HepG2 (cell line): Measurements from ENCODE around the gene PSD4. TPM values are rescaled to one million over a fixed set of nuclear protein-coding genes. Genes with fewer than 3 reads are reported as not detected.

ENCODE experiments used
- ATF1 ChIP-seq: IDR thresholded peaks from 2 replicates; pipeline ENCODE4 v1.6.1; 2016; ENCODE audit warnings: mild to moderate bottlenecking, control low read depth
- ATRX ChIP-seq: sonication (generic); formaldehyde crosslinking; IDR thresholded peaks from 2 replicates; pipeline ENCODE4 v1.4.0; 2020; ENCODE audit warnings: missing genetic modification reagents, borderline replicate concordance
- HNRNPLL ChIP-seq: fragments of 200-400 bp; formaldehyde crosslinking; IDR thresholded peaks from 2 replicates; pipeline ENCODE4 v1.6.1; 2017; ENCODE audit warnings: mild to moderate bottlenecking, low read depth, low read length; ENCODE audit not compliant: poor library complexity, severe bottlenecking
- IKZF5 ChIP-seq: IDR thresholded peaks from 2 replicates; pipeline ENCODE4 v1.6.1; 2018; ENCODE audit warnings: missing genetic modification reagents, mild to moderate bottlenecking, missing compliant biosample characterization
- MAX ChIP-seq: IDR thresholded peaks from 2 replicates; pipeline ENCODE4 v1.6.1; 2012; ENCODE audit warnings: inconsistent platforms
- RARA ChIP-seq: IDR thresholded peaks from 2 replicates; pipeline ENCODE4 v1.6.1; 2016; ENCODE audit warnings: missing genetic modification reagents, missing compliant biosample characterization
- RFXANK ChIP-seq: IDR thresholded peaks from 2 replicates; pipeline ENCODE4 v1.6.1; 2016
- TBX2 ChIP-seq: sonication (generic); formaldehyde crosslinking; IDR thresholded peaks from 2 replicates; pipeline ENCODE4 v1.5.0; 2020; ENCODE audit warnings: missing genetic modification reagents, mild to moderate bottlenecking, borderline replicate concordance
- ZFP91 ChIP-seq: sonication (generic); formaldehyde crosslinking; IDR thresholded peaks from 2 replicates; pipeline ENCODE4 v1.9.0; 2022; ENCODE audit warnings: missing genetic modification reagents, mild to moderate bottlenecking, borderline replicate concordance
- ZNF280D ChIP-seq: sonication (generic); formaldehyde crosslinking; IDR thresholded peaks from 2 replicates; pipeline ENCODE4 v1.5.1; 2020; ENCODE audit warnings: mild to moderate bottlenecking, missing genetic modification reagents
- ZNF350 ChIP-seq: sonication (generic); formaldehyde crosslinking; IDR thresholded peaks from 2 replicates; pipeline ENCODE4 v1.4.0; 2020; ENCODE audit warnings: mild to moderate bottlenecking, low read depth, missing genetic modification reagents, borderline replicate concordance
- ZNF547 ChIP-seq: sonication (generic); formaldehyde crosslinking; IDR thresholded peaks from 2 replicates; pipeline ENCODE4 v1.5.1; 2020; ENCODE audit warnings: mild to moderate bottlenecking, missing genetic modification reagents
- ZNF782 ChIP-seq: sonication (generic); formaldehyde crosslinking; IDR thresholded peaks from 2 replicates; pipeline ENCODE4 v1.4.0; 2020; ENCODE audit warnings: missing genetic modification reagents, mild to moderate bottlenecking, borderline replicate concordance
- polyA plus RNA-seq, 8 experiments: library from polyadenylated mRNA; depleted of rRNA in 3 of 8; stranded (reverse) in 7 of 8; unstranded in 1 of 8; fragments of >200 nt; fragmentation: Illumina TruSeq in 4 of 8; extraction: Trizol in 4 of 8; gene quantifications; 2 replicates each; pipeline versions ENCODE4 v1.2.1 to v1.2.3, GENCODE V29; 2011 to 2016; ENCODE audit warnings: low read depth in 4 of 8, missing spikeins in 1 of 8, mixed read lengths in 1 of 8; ENCODE audit not compliant: insufficient read depth in 1 of 8
- total RNA-seq, 5 experiments: library from RNA; depleted of rRNA; stranded (reverse); fragments of >200 nt; fragmentation: Illumina TruSeq; extraction: Trizol; gene quantifications; 2 replicates each; pipeline ENCODE4 v1.2.3, GENCODE V29; 2016; ENCODE audit warnings: low read depth in 1 of 5
- TF ChIP-seq, protein P1 (sequence below): sonication (generic); formaldehyde crosslinking; IDR thresholded peaks from 2 replicates; pipeline ENCODE4 v1.4.0; 2020; ENCODE audit warnings: missing genetic modification reagents
- TF ChIP-seq, protein P2 (sequence below): sonication (generic); formaldehyde crosslinking; conservative IDR thresholded peaks from 2 replicates; pipeline ENCODE4 v1.5.0; 2020; ENCODE audit warnings: missing genetic modification reagents
- TF ChIP-seq, protein P3 (sequence below): sonication (generic); formaldehyde crosslinking; IDR thresholded peaks from 2 replicates; pipeline ENCODE4 v1.5.0; 2020; ENCODE audit warnings: mild to moderate bottlenecking, missing genetic modification reagents

Gene PSD4
- total and polyA plus RNA-seq, 2 of the 13 experiments (the other 11 are each of a cell fraction or from before 2014, with no cell fraction given) = 5.8 to 9.4 TPM

- TF ChIP-seq ZNF280D (CRISPR knock-in tag) = 0 out of 2 replicates have a peak, but pooled peaks have one; percentile 24
- TF ChIP-seq, protein P1, sequence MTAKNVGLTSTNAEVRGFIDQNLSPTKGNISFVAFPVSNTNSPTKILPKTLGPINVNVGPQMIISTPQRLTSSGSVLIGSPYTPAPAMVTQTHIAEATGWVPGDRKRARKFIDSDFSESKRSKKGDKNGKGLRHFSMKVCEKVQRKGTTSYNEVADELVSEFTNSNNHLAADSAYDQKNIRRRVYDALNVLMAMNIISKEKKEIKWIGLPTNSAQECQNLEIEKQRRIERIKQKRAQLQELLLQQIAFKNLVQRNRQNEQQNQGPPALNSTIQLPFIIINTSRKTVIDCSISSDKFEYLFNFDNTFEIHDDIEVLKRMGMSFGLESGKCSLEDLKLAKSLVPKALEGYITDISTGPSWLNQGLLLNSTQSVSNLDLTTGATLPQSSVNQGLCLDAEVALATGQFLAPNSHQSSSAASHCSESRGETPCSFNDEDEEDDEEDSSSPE (CRISPR knock-in tag) = no peak
- TF ChIP-seq, protein P2, sequence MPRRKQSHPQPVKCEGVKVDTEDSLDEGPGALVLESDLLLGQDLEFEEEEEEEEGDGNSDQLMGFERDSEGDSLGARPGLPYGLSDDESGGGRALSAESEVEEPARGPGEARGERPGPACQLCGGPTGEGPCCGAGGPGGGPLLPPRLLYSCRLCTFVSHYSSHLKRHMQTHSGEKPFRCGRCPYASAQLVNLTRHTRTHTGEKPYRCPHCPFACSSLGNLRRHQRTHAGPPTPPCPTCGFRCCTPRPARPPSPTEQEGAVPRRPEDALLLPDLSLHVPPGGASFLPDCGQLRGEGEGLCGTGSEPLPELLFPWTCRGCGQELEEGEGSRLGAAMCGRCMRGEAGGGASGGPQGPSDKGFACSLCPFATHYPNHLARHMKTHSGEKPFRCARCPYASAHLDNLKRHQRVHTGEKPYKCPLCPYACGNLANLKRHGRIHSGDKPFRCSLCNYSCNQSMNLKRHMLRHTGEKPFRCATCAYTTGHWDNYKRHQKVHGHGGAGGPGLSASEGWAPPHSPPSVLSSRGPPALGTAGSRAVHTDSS = no peak
- peak; percentile 59; the same call in 1 of the 2 replicates for TF ChIP-seq ZNF350 (CRISPR knock-in tag)
- TF ChIP-seq, protein P3, sequence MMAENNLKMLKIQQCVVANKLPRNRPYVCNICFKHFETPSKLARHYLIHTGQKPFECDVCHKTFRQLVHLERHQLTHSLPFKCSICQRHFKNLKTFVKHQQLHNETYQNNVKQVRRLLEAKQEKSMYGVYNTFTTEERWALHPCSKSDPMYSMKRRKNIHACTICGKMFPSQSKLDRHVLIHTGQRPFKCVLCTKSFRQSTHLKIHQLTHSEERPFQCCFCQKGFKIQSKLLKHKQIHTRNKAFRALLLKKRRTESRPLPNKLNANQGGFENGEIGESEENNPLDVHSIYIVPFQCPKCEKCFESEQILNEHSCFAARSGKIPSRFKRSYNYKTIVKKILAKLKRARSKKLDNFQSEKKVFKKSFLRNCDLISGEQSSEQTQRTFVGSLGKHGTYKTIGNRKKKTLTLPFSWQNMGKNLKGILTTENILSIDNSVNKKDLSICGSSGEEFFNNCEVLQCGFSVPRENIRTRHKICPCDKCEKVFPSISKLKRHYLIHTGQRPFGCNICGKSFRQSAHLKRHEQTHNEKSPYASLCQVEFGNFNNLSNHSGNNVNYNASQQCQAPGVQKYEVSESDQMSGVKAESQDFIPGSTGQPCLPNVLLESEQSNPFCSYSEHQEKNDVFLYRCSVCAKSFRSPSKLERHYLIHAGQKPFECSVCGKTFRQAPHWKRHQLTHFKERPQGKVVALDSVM (CRISPR knock-in tag) = 0 out of 2 replicates have a peak, but pooled peaks have one; percentile 2
- TF ChIP-seq ATRX (CRISPR knock-in tag) = no peak
- TF ChIP-seq IKZF5 = 0 out of 2 replicates have a peak, but pooled peaks have one; percentile 16
- no peak for TF ChIP-seq RFXANK (CRISPR knock-in tag)
- TF ChIP-seq TBX2 (CRISPR knock-in tag) = peak; percentile 45; the same call in 1 of the 2 replicates
- 0 out of 2 replicates have a peak, but pooled peaks have one; percentile 23 for TF ChIP-seq MAX
- TF ChIP-seq ZNF782 (CRISPR knock-in tag) = 0 out of 2 replicates have a peak, but pooled peaks have one; percentile 22
- TF ChIP-seq HNRNPLL = peak; percentile 9
- no peak for TF ChIP-seq ATF1 (CRISPR knock-in tag)
- peak; percentile 79 for TF ChIP-seq RARA (CRISPR knock-in tag)
- 0 out of 2 replicates have a peak, but pooled peaks have one; percentile 16 for TF ChIP-seq ZFP91 (CRISPR knock-in tag)
- TF ChIP-seq ZNF547 (CRISPR knock-in tag) = 0 out of 2 replicates have a peak, but pooled peaks have one; percentile 48
Observed at GRCh38 chr2:113157897-113158753, 15.6 kb upstream of the PSD4 start (continued).
